Heart left ventricle (tissue), 13 donors: ENCODE measurements around the gene NISCH.

Source experiments
- POLR2A ChIP-seq, 2 donors: fragments of 450-650 bp; IDR thresholded peaks; one replicate each; pipeline ENCODE4 v1.6.1; 2017; ENCODE audit warnings: antibody characterized with exemption in 2 of 2, mild to moderate bottlenecking in 2 of 2, moderate library complexity in 2 of 2
- TF ChIP-seq, protein P1 (sequence below), 12 donors: fragments of 200-600 bp; sonication (generic) in 4 of 12; IDR thresholded peaks; one replicate each; pipeline versions ENCODE4 v1.5.0 to v1.8.0; 2018 to 2022; ENCODE audit warnings: antibody characterized with exemption in 12 of 12, mild to moderate bottlenecking in 5 of 12
- donor health status: ischemic (EF 13 %, LVEDD 7.1; RV severe dilation, severe dysfunction).
- donor health status: DM: no; HTN: yes; CAD: no.
- donor health status: DM: no; HTN: no; CAD: no.
- donor health status: ischemic (EF 25% LVEDD 6.9; RV normal size, moderate dysfunction).
- donor health status: ischemic (EF 25% LVEDD 5.7; RV mildly dilated, moderate dysfunction).
- donor health status: ischemic (EF 35%, LVEDD 5.7; RV mildly dilated, moderate dysfunction).
- donor health status: nonischemic (EF 11% LVEDD 7.7; RV severe dilation, severe dysfunction).
- donor health status: DM: yes; HTN: yes; CAD: no.
- donor health status: PGD.
- donor health status: ischemic (EF 29% LVEDD 5.4; RV normal size, mild dysfunction).
- donor health status: nonischemic (EF 23%, LVEDD 6.1; RV moderate dilation, normal function).

DNA sequence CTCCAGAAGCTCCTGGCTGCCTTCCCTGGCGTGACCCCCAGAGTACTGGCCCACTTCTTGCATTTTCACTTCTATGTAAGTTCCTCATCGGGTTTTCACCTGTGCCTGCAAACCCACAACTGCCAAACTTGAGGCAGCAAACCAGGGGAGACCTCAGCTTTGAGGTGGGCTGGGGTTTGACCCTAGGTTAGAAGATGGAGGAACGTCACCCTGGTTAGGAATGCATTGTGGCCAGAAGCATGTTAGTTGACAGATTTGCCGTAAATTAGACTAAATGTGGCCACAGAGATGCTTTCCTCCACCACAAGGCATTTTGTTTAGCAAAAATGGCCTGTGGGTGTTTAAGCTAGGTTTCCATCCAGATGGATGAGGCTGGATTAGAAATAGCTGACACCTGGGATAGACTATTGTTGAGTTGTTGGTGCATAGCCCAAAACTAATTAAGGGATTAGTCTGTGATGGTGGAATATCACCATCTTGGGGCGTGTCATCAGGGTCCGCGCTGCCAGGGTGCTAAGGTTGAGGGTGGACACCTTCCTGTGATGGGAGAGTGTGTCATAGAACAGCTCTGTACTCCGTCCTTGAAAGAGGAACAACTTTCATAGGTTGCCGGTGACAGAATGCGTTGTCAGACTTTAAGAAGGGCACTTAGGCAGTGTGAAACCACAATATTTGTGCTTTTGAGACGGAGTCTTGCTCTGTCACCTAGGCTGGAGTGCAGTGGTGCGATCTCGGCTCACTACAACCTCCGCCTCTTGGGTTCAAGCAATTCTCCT lies 3.6 kb downstream of the NISCH start:
- TF ChIP-seq, protein P1, sequence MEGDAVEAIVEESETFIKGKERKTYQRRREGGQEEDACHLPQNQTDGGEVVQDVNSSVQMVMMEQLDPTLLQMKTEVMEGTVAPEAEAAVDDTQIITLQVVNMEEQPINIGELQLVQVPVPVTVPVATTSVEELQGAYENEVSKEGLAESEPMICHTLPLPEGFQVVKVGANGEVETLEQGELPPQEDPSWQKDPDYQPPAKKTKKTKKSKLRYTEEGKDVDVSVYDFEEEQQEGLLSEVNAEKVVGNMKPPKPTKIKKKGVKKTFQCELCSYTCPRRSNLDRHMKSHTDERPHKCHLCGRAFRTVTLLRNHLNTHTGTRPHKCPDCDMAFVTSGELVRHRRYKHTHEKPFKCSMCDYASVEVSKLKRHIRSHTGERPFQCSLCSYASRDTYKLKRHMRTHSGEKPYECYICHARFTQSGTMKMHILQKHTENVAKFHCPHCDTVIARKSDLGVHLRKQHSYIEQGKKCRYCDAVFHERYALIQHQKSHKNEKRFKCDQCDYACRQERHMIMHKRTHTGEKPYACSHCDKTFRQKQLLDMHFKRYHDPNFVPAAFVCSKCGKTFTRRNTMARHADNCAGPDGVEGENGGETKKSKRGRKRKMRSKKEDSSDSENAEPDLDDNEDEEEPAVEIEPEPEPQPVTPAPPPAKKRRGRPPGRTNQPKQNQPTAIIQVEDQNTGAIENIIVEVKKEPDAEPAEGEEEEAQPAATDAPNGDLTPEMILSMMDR (IDR thresholded peaks at IDR 0.05): no peak
- TF ChIP-seq POLR2A (IDR thresholded peaks at IDR 0.05): no peak
